ENCODE results near the gene SORCS2.

DNA sequence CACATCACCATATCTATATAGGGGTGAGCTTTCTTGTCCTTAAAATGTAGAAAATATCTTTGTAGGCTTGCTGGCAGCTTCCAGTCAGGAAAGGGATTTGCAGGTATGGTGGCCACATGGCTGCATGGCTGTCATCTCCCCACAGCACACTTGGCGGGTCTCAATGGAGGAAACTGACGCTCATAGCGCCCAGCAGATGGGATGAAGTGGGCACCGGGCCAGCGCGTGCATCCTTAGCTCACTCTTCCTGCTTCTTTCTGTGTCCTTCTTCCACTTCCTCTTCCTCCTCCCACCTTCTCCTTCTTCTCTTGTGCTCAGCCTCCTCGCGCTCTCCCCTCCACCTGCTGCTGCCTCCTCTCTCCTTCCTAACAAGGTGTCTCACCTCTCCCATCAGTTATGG lies 398.6 kb downstream of the SORCS2 start:
- TF ChIP-seq SIN3A (IDR thresholded peaks at IDR 0.05; ENCODE audit: borderline replicate concordance, insufficient read depth, low read length) (no peak), POLR2AphosphoS5 (IDR thresholded peaks at IDR 0.05; ENCODE audit: low read depth, low read length) (no peak), TAF1 (IDR thresholded peaks at IDR 0.05; ENCODE audit: borderline replicate concordance, insufficient read depth, low read length) (no peak), FOXP2 (optimal IDR thresholded peaks at IDR 0.05; ENCODE audit: borderline replicate concordance, extremely low read depth, extremely low read length, insufficient read depth) (no peak)
- TF ChIP-seq, protein P1, sequence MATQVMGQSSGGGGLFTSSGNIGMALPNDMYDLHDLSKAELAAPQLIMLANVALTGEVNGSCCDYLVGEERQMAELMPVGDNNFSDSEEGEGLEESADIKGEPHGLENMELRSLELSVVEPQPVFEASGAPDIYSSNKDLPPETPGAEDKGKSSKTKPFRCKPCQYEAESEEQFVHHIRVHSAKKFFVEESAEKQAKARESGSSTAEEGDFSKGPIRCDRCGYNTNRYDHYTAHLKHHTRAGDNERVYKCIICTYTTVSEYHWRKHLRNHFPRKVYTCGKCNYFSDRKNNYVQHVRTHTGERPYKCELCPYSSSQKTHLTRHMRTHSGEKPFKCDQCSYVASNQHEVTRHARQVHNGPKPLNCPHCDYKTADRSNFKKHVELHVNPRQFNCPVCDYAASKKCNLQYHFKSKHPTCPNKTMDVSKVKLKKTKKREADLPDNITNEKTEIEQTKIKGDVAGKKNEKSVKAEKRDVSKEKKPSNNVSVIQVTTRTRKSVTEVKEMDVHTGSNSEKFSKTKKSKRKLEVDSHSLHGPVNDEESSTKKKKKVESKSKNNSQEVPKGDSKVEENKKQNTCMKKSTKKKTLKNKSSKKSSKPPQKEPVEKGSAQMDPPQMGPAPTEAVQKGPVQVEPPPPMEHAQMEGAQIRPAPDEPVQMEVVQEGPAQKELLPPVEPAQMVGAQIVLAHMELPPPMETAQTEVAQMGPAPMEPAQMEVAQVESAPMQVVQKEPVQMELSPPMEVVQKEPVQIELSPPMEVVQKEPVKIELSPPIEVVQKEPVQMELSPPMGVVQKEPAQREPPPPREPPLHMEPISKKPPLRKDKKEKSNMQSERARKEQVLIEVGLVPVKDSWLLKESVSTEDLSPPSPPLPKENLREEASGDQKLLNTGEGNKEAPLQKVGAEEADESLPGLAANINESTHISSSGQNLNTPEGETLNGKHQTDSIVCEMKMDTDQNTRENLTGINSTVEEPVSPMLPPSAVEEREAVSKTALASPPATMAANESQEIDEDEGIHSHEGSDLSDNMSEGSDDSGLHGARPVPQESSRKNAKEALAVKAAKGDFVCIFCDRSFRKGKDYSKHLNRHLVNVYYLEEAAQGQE (IDR thresholded peaks at IDR 0.05; ENCODE audit: insufficient read depth in 1 of 2, low read depth in 2 of 2, low read length in 2 of 2): no peak

Data from PFSK-1 (cell line).